GM23338 (cell line): ENCODE data around the gene ANKMY2. TPM values are rescaled to one million over a fixed set of nuclear protein-coding genes. Genes with fewer than 3 reads are reported as not detected.

Experiments
- ATAC-seq: fragments of 200-7000 bp; cut with Tn5 transposase; 3 replicates; pipeline ENCODE4 v1.9.1; 2020
- DNase-seq: peaks from one replicate; pipeline ENCODE4 v3.0.0-alpha.2; 2015; ENCODE audit warnings: low spot score
- H2AFZ ChIP-seq: fragments of 200-600 bp; sonication (generic); 2 replicates; pipeline ENCODE4 v1.8.0; 2016; ENCODE audit warnings: antibody characterized with exemption, mild to moderate bottlenecking, moderate library complexity
- H3F3A ChIP-seq: fragments of 200-600 bp; sonication (generic); replicated peaks from 2 replicates; pipeline ENCODE4 v1.8.0; 2017; ENCODE audit warnings: antibody characterized with exemption, mixed run types, low read depth
- H3K27ac ChIP-seq: fragments of 200-600 bp; sonication (generic); 2 replicates; pipeline ENCODE4 v1.6.1; 2016; ENCODE audit warnings: low read depth
- H3K27me3 ChIP-seq: fragments of 200-600 bp; sonication (generic); 2 replicates; pipeline ENCODE4 v1.8.0; 2016; ENCODE audit warnings: mild to moderate bottlenecking, mixed run types, moderate library complexity; ENCODE audit not compliant: insufficient read depth
- H3K36me3 ChIP-seq: fragments of 200-600 bp; sonication (generic); 2 replicates; pipeline ENCODE4 v1.8.0; 2016; ENCODE audit warnings: mild to moderate bottlenecking; ENCODE audit not compliant: insufficient read depth
- H3K4me1 ChIP-seq: fragments of 200-600 bp; sonication (generic); 2 replicates; pipeline ENCODE4 v1.8.0; 2016; ENCODE audit warnings: mild to moderate bottlenecking, moderate library complexity; ENCODE audit not compliant: insufficient read depth
- H3K4me2 ChIP-seq: fragments of 200-600 bp; sonication (generic); 2 replicates; pipeline ENCODE4 v1.7.1; 2017; ENCODE audit warnings: mixed run types
- H3K4me3 ChIP-seq: fragments of 200-600 bp; sonication (generic); 2 replicates; pipeline ENCODE4 v1.6.1; 2016; ENCODE audit warnings: mixed run types
- H3K79me2 ChIP-seq: fragments of 200-600 bp; sonication (generic); replicated peaks from 2 replicates; pipeline ENCODE4 v1.8.0; 2017; ENCODE audit warnings: mild to moderate bottlenecking; ENCODE audit not compliant: insufficient read depth
- H3K9me2 ChIP-seq: fragments of 200-600 bp; sonication (generic); 2 replicates; pipeline ENCODE4 v1.8.0; 2017; ENCODE audit not compliant: insufficient read depth
- H4K20me1 ChIP-seq: fragments of 200-600 bp; sonication (generic); replicated peaks from 2 replicates; pipeline ENCODE4 v1.8.0; 2017; ENCODE audit warnings: mild to moderate bottlenecking; ENCODE audit not compliant: insufficient read depth
- H3K27ac Mint-ChIP-seq: 2 replicates; pipeline ENCODE4 v1.8.0; 2020; ENCODE audit warnings: inconsistent platforms, mild to moderate bottlenecking, moderate library complexity, mixed read lengths
- H3K27me3 Mint-ChIP-seq: 3 replicates; pipeline ENCODE4 v1.8.0; 2022; ENCODE audit warnings: low read depth, mild to moderate bottlenecking, moderate library complexity, mixed read lengths, inconsistent platforms; ENCODE audit not compliant: insufficient read depth, poor library complexity
- H3K36me3 Mint-ChIP-seq: 3 replicates; pipeline ENCODE4 v1.8.0; 2021; ENCODE audit warnings: low read depth, mild to moderate bottlenecking, inconsistent platforms, moderate library complexity, mixed read lengths
- H3K4me1 Mint-ChIP-seq: 3 replicates; pipeline ENCODE4 v1.8.0; 2020; ENCODE audit warnings: mild to moderate bottlenecking, inconsistent platforms, mixed read lengths
- H3K4me3 Mint-ChIP-seq: 3 replicates; pipeline ENCODE4 v1.8.0; 2021; ENCODE audit warnings: moderate library complexity, mild to moderate bottlenecking, inconsistent platforms, mixed read lengths
- H3K9me3 Mint-ChIP-seq: 3 replicates; pipeline ENCODE4 v1.8.0; 2020; ENCODE audit warnings: moderate library complexity, mild to moderate bottlenecking, inconsistent platforms, mixed read lengths
- EZH2 ChIP-seq: fragments of 200-600 bp; sonication (generic); IDR thresholded peaks from one replicate; pipeline ENCODE4 v1.8.0; 2017; ENCODE audit warnings: antibody characterized with exemption, mild to moderate bottlenecking, low read depth; ENCODE audit not compliant: unreplicated experiment
- EZH2phosphoT487 ChIP-seq: fragments of 200-600 bp; sonication (generic); IDR thresholded peaks from one replicate; pipeline ENCODE4 v1.8.1; 2018; ENCODE audit warnings: antibody characterized with exemption; ENCODE audit not compliant: unreplicated experiment
- JUNB ChIP-seq: IDR thresholded peaks from one replicate; pipeline ENCODE4 v1.6.1; 2016; ENCODE audit warnings: antibody characterized with exemption; ENCODE audit not compliant: unreplicated experiment
- NANOG ChIP-seq: IDR thresholded peaks from 2 replicates; pipeline ENCODE4 v1.6.1; 2016; ENCODE audit warnings: antibody characterized with exemption, borderline replicate concordance
- REST ChIP-seq: IDR thresholded peaks from one replicate; pipeline ENCODE4 v1.6.1; 2018; ENCODE audit warnings: antibody characterized with exemption; ENCODE audit not compliant: unreplicated experiment
- STAT1 ChIP-seq: IDR thresholded peaks from one replicate; pipeline ENCODE4 v1.6.1; 2016; ENCODE audit warnings: antibody characterized with exemption; ENCODE audit not compliant: unreplicated experiment
- ZNF331 ChIP-seq: fragments of 250-450 bp; sonication (Bioruptor Pico); IDR thresholded peaks from 2 replicates; pipeline ENCODE4 v1.5.0; 2020; ENCODE audit warnings: low read depth, mild to moderate bottlenecking, moderate library complexity
- polyA plus RNA-seq: library from polyadenylated mRNA; unstranded; fragments of >200 nt; fragmentation: Nextera tagmentation; extraction: Ambion mirVana; gene quantifications from 2 replicates; pipeline ENCODE4 v1.2.1, GENCODE V29; 2016
- total RNA-seq: library from RNA; depleted of rRNA; stranded (reverse); fragments of >200 nt; shearing (Covaris generic); gene quantifications from 2 replicates; pipeline ENCODE4 v1.2.3, GENCODE V29; 2014
- TF ChIP-seq, protein P1 (sequence below), 2 experiments: fragments of 200-600 bp in 1 of 2; sonication (generic) in 1 of 2; conservative IDR thresholded peaks; 2 replicates each; pipeline versions ENCODE4 v1.5.1 to v1.6.1; 2016 to 2017; ENCODE audit warnings: antibody characterized with exemption in 2 of 2, low read depth in 2 of 2, mild to moderate bottlenecking in 2 of 2, moderate library complexity in 1 of 2
- TF ChIP-seq, protein P2 (sequence below): IDR thresholded peaks from 2 replicates; pipeline ENCODE4 v1.6.1; 2016; ENCODE audit warnings: antibody characterized with exemption

Gene ANKMY2
- total and polyA plus RNA-seq, 2 experiments from 2014 or later, result 4.4 to 9.5 TPM

DNA sequence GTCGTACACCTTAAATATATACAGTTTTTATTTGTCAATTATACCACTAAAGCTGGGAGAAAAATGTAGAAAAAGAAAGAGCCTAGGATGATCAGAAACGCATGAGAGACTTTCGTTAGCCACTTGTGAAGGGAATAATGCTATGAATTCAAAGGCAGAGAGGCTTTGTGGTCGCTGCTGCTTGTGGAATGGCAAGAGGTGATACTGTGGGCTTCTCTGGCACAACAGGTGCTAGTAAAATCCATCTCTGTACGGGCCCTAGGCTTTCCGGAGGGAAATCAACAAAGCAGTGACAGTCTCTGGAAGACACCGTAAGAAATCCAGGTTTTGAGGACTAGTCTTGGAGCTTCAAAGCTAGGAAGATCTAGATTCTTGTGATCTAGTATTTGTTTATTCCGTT, 66.3 kb downstream of the ANKMY2 start (continued):
- TF ChIP-seq, protein P1, sequence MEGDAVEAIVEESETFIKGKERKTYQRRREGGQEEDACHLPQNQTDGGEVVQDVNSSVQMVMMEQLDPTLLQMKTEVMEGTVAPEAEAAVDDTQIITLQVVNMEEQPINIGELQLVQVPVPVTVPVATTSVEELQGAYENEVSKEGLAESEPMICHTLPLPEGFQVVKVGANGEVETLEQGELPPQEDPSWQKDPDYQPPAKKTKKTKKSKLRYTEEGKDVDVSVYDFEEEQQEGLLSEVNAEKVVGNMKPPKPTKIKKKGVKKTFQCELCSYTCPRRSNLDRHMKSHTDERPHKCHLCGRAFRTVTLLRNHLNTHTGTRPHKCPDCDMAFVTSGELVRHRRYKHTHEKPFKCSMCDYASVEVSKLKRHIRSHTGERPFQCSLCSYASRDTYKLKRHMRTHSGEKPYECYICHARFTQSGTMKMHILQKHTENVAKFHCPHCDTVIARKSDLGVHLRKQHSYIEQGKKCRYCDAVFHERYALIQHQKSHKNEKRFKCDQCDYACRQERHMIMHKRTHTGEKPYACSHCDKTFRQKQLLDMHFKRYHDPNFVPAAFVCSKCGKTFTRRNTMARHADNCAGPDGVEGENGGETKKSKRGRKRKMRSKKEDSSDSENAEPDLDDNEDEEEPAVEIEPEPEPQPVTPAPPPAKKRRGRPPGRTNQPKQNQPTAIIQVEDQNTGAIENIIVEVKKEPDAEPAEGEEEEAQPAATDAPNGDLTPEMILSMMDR (conservative IDR thresholded peaks at IDR 0.05; ENCODE audit: low read depth in 2 of 2), result no peak
- TF ChIP-seq JUNB (no peak), NANOG (no peak), EZH2phosphoT487 (no peak)
- TF ChIP-seq, protein P2, sequence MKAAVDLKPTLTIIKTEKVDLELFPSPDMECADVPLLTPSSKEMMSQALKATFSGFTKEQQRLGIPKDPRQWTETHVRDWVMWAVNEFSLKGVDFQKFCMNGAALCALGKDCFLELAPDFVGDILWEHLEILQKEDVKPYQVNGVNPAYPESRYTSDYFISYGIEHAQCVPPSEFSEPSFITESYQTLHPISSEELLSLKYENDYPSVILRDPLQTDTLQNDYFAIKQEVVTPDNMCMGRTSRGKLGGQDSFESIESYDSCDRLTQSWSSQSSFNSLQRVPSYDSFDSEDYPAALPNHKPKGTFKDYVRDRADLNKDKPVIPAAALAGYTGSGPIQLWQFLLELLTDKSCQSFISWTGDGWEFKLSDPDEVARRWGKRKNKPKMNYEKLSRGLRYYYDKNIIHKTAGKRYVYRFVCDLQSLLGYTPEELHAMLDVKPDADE, result no peak

DNA sequence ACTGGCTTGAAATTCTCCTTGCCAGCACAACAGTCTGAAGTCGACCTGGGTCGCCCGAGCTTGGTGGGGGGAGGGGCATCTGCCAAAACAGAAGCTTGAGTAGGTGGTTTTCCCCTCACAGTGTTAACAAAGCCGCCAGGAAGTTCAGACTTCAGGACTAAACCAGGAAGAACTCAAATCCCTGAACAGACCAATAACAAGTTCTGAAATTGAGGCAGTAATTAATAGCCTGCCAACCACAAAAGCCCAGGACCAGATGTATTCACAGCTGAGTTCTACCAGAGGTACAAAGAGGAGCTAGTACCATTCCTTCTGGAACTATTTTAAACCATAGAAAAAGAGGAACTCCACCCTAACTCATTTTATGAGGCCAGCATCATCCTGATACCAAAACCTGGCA, 73.6 kb downstream of the ANKMY2 start:
- Histone ChIP-seq H2AFZ (peak overlapping the region; percentile 81), H3K9me2 (no peaks in the 10 kb centered on the region; the same call in 1 of the 2 replicates), H3F3A (no peaks in the 10 kb centered on the region), H4K20me1 (no peaks in the 10 kb centered on the region), H3K4me3 (no peak overlapping the region), H3K36me3 (no peaks in the 10 kb centered on the region), H3K27me3 (no peaks in the 10 kb centered on the region), H3K4me1 (0 out of 2 replicates have a peak, but pooled peaks cover 3% of the 10 kb centered on the region), H3K4me2 (no peak overlapping the region), H3K79me2 (no peaks in the 10 kb centered on the region), H3K27ac (no peak overlapping the region)
- ATAC-seq (no peak), DNase-seq (no peak)
- H3K9me3 Mint-ChIP-seq, result peaks cover 7% of the 10 kb centered on the region; the same call in 1 of the 3 replicates
- no peak overlapping the region for H3K4me3 Mint-ChIP-seq
- H3K4me1 Mint-ChIP-seq, result 0 out of 3 replicates have a peak, but pooled peaks cover 4% of the 10 kb centered on the region
- no peaks in the 10 kb centered on the region for H3K36me3 Mint-ChIP-seq
- peaks cover 2% of the 10 kb centered on the region for H3K27me3 Mint-ChIP-seq
- H3K27ac Mint-ChIP-seq, result no peak overlapping the region
- no peak for TF ChIP-seq ZNF331
- TF ChIP-seq, protein P1 (conservative IDR thresholded peaks at IDR 0.05; ENCODE audit: low read depth in 2 of 2), result no peak
- no peak for TF ChIP-seq REST
- TF ChIP-seq, protein P2, result no peak
- no peak for TF ChIP-seq STAT1
- no peak for TF ChIP-seq EZH2
- TF ChIP-seq EZH2phosphoT487, result no peak
